Erythroblast (primary cell): Measurements from ENCODE around the gene FHIP1B.

ENCODE experiments used
- GATA1 ChIP-seq: IDR thresholded peaks from 2 replicates; pipeline ENCODE4 v1.6.1; 2011; ENCODE audit warnings: low read depth, mild to moderate bottlenecking, control low read depth, low read length, moderate library complexity
- POLR2A ChIP-seq: IDR thresholded peaks from 2 replicates; pipeline ENCODE4 v1.6.1; 2011; ENCODE audit warnings: mild to moderate bottlenecking, low read length

DNA sequence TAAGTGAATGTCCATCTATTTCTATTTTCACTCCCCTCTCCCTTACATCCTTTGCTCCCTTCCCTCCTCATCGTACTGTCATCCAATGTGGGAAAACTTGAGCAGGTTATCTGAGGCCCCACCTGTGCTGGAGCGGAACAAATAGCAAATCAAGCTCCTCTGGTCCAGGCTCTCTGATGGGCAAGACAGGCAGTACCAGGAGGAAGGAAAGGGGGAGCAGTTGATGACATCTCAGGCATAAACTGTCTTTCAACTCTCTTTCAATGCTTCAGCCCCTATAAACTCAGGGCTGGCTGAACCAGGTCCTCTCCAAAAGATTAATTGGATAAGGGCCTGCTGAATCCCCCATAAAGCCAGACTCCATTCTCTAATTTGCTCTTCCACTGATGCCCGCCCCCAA is 23.7 kb upstream of the FHIP1B start:
- TF ChIP-seq POLR2A (no peak), GATA1 (no peak)
